ENCODE measurements around the gene ARHGEF17.

ARHGEF17 gene

GRCh38 chr11:73320763-73321603 lies 12.9 kb downstream of the ARHGEF17 start:
- no peaks in the 10 kb centered on the region for H3K9me3 ChIP-seq (ENCODE audit: severe bottlenecking)
- ATAC-seq (ENCODE audit: low read depth): peak; percentile 9; the same call in 1 of the 3 replicates
- no peak for DNase-seq (ENCODE audit: low spot score)
- no peaks in the 10 kb centered on the region for H3K27me3 ChIP-seq (ENCODE audit: insufficient read depth, poor library complexity, severe bottlenecking)
- peak overlapping the region; percentile 0 for H3K27ac ChIP-seq (ENCODE audit: poor library complexity, severe bottlenecking)
- H3K4me3 ChIP-seq (ENCODE audit: severe bottlenecking): no peak overlapping the region
- H3K36me3 ChIP-seq (ENCODE audit: low read depth): no peaks in the 10 kb centered on the region
- no peak for TF ChIP-seq CTCF (IDR thresholded peaks at IDR 0.05; ENCODE audit: poor library complexity, severe bottlenecking)
- peaks cover 14% of the 10 kb centered on the region for H3K4me1 ChIP-seq (ENCODE audit: insufficient read depth, poor library complexity, severe bottlenecking)

GRCh38 chr11:73321604-73322381 lies 13.7 kb downstream of the ARHGEF17 start:
- DNase-seq (ENCODE audit: low spot score) (no peak), ATAC-seq (ENCODE audit: low read depth) (no peak)
- TF ChIP-seq CTCF (IDR thresholded peaks at IDR 0.05; ENCODE audit: poor library complexity, severe bottlenecking): no peak
- Histone ChIP-seq H3K4me3 (ENCODE audit: severe bottlenecking) (no peak overlapping the region), H3K27me3 (ENCODE audit: insufficient read depth, poor library complexity, severe bottlenecking) (no peaks in the 10 kb centered on the region), H3K36me3 (ENCODE audit: low read depth) (no peaks in the 10 kb centered on the region), H3K27ac (ENCODE audit: poor library complexity, severe bottlenecking) (peak overlapping the region; percentile 0), H3K9me3 (ENCODE audit: severe bottlenecking) (no peaks in the 10 kb centered on the region), H3K4me1 (ENCODE audit: insufficient read depth, poor library complexity, severe bottlenecking) (peaks cover 14% of the 10 kb centered on the region)

GRCh38 chr11:73322382-73323306 lies 14.6 kb downstream of the ARHGEF17 start:
- DNase-seq (ENCODE audit: low spot score) (no peak), ATAC-seq (ENCODE audit: low read depth) (no peak)
- no peak for TF ChIP-seq CTCF (IDR thresholded peaks at IDR 0.05; ENCODE audit: poor library complexity, severe bottlenecking)
- H3K27ac ChIP-seq (ENCODE audit: poor library complexity, severe bottlenecking): peak overlapping the region; percentile 0
- no peaks in the 10 kb centered on the region for H3K36me3 ChIP-seq (ENCODE audit: low read depth)
- H3K27me3 ChIP-seq (ENCODE audit: insufficient read depth, poor library complexity, severe bottlenecking): no peaks in the 10 kb centered on the region
- no peaks in the 10 kb centered on the region for H3K9me3 ChIP-seq (ENCODE audit: severe bottlenecking)
- H3K4me3 ChIP-seq (ENCODE audit: severe bottlenecking): no peak overlapping the region
- H3K4me1 ChIP-seq (ENCODE audit: insufficient read depth, poor library complexity, severe bottlenecking): peaks cover 17% of the 10 kb centered on the region

- H3K4me3 ChIP-seq (ENCODE audit: severe bottlenecking): no peak overlapping the region
- ATAC-seq (ENCODE audit: low read depth) (peak; percentile 17; the same call in 2 of the 3 replicates), DNase-seq (ENCODE audit: low spot score) (no peak)
- no peaks in the 10 kb centered on the region for H3K27me3 ChIP-seq (ENCODE audit: insufficient read depth, poor library complexity, severe bottlenecking)
- no peak overlapping the region for H3K27ac ChIP-seq (ENCODE audit: poor library complexity, severe bottlenecking)
- no peak for TF ChIP-seq CTCF (IDR thresholded peaks at IDR 0.05; ENCODE audit: poor library complexity, severe bottlenecking)
- no peaks in the 10 kb centered on the region for H3K9me3 ChIP-seq (ENCODE audit: severe bottlenecking)
- H3K36me3 ChIP-seq (ENCODE audit: low read depth): no peaks in the 10 kb centered on the region
- H3K4me1 ChIP-seq (ENCODE audit: insufficient read depth, poor library complexity, severe bottlenecking): peaks cover 17% of the 10 kb centered on the region
These were observed 15.4 kb downstream of the ARHGEF17 start for GRCh38 chr11:73323464-73323863.
